Measurements from ENCODE around the gene SPPL3.

DNA sequence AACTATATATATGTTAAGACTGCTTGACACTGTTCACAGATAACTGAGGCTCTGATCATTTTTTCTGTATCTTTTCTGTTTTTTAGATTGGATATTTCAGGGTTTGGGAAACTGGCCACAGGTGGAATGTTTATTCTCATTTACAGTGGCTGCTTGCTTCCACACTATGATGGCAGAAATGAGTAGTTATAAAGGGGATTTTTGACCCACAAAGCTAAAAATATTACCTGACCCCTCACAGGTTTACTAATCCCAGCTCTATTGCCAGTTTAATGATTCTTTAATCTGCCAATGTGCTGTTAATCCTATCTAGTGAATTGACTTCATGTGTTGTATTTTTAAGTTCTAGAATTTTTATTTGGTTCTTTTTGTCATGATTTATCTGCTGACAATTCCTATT, 148.9 kb downstream of the SPPL3 start:
- no peak for TF ChIP-seq ZBTB44 (tag by site-specific recombination; IDR thresholded peaks at IDR 0.05)
- no peak for TF ChIP-seq ZNF292 (tag by site-specific recombination; IDR thresholded peaks at IDR 0.05; ENCODE audit: borderline replicate concordance, low read depth)
- TF ChIP-seq ZNF514 (tag by site-specific recombination; IDR thresholded peaks at IDR 0.05), result no peak
- TF ChIP-seq, protein P1, sequence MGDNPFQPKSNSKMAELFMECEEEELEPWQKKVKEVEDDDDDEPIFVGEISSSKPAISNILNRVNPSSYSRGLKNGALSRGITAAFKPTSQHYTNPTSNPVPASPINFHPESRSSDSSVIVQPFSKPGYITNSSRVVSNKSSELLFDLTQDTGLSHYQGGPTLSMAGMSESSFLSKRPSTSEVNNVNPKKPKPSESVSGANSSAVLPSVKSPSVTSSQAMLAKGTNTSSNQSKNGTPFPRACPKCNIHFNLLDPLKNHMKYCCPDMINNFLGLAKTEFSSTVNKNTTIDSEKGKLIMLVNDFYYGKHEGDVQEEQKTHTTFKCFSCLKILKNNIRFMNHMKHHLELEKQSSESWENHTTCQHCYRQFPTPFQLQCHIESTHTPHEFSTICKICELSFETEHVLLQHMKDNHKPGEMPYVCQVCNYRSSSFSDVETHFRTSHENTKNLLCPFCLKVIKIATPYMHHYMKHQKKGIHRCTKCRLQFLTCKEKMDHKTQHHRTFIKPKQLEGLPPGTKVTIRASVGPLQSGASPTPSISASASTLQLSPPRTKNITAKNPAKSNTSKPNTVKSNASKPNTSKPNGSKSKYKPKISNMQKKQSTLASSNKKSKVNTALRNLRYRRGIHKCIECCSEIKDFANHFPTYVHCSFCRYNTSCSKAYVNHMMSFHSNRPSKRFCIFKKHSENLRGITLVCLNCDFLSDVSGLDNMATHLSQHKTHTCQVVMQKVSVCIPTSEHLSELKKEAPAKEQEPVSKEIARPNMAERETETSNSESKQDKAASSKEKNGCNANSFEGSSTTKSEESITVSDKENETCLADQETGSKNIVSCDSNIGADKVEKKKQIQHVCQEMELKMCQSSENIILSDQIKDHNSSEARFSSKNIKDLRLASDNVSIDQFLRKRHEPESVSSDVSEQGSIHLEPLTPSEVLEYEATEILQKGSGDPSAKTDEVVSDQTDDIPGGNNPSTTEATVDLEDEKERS (tag by site-specific recombination; IDR thresholded peaks at IDR 0.05), result no peak
- TF ChIP-seq ZNF274 (IDR thresholded peaks at IDR 0.05; ENCODE audit: low read length), result no peak
- TF ChIP-seq ZNF274 (tag by site-specific recombination; IDR thresholded peaks at IDR 0.05; ENCODE audit: borderline replicate concordance), result no peak
- no peak for TF ChIP-seq ZNF426 (tag by site-specific recombination; IDR thresholded peaks at IDR 0.05)
- no peak for TF ChIP-seq ZNF133 (tag by site-specific recombination; IDR thresholded peaks at IDR 0.05)
- no peak for TF ChIP-seq ZNF704 (tag by site-specific recombination; IDR thresholded peaks at IDR 0.05)
- TF ChIP-seq CTCF (tag by site-specific recombination; IDR thresholded peaks at IDR 0.05), result no peak
- no peak for TF ChIP-seq ZNF404 (tag by site-specific recombination; IDR thresholded peaks at IDR 0.05)
- no peak for TF ChIP-seq ZBTB48 (tag by site-specific recombination; IDR thresholded peaks at IDR 0.05)
- TF ChIP-seq ZFP3 (tag by site-specific recombination; IDR thresholded peaks at IDR 0.05; ENCODE audit: low read depth), result no peak

Data from HEK293 (cell line).